HL-60/S4 treated with retinoic acid at 250 ng/mL for 4 days and 3 days (cell line): Measurements from ENCODE around the gene ART4.

Source experiments
- in situ Hi-C: fragments of 300-500 bp; cut with MboI; formaldehyde crosslinking; loops from 2 replicates; pipeline ENCODE4 v1.7.0; 2022; ENCODE audit warnings: low sequenced_read_pairs

The ART4 gene

GRCh38 chr12:14824012-14824634 lies 19.2 kb downstream of the ART4 start:
- in situ Hi-C loops, result no loop called here

- in situ Hi-C loops, result no loop called here
Observed at GRCh38 chr12:14814014-14814413, 29.3 kb downstream of the ART4 start, which contains the start of gene SMCO3. TSS of gene SMCO3 (minus strand) at chr12:14814182. CDS start at chr12:14806680, 7,502 bp downstream.

- in situ Hi-C loops, result no loop called here
Observed at GRCh38 chr12:14811486-14811885, 31.8 kb downstream of the ART4 start.

GRCh38 chr12:14810953-14811483 lies 32.3 kb downstream of the ART4 start:
- in situ Hi-C loops, result no loop called here

GRCh38 chr12:14810167-14810952 lies 33.0 kb downstream of the ART4 start:
- in situ Hi-C loops, result no loop called here

- in situ Hi-C loops, result no loop called here
Observed at GRCh38 chr12:14803830-14804160, 39.5 kb downstream of the ART4 start.

GRCh38 chr12:14803011-14803829 lies 40.1 kb downstream of the ART4 start, which contains the start of the genes C12orf60 and WBP11:
TSS of gene C12orf60 (plus strand) at chr12:14803670. CDS start at chr12:14822936, 19,266 bp downstream.
TSS of gene WBP11 (minus strand) at chr12:14803478. CDS start at chr12:14801383, 2,095 bp downstream.
- in situ Hi-C loops, result no loop called here

- in situ Hi-C loops, result no loop called here
Observed at GRCh38 chr12:14802721-14803010, 40.7 kb downstream of the ART4 start.

- in situ Hi-C loops, result no loop called here
Observed at GRCh38 chr12:14802247-14802646, 41.1 kb downstream of the ART4 start.

- in situ Hi-C loops, result no loop called here
Observed at GRCh38 chr12:14795028-14795448, 48.3 kb downstream of the ART4 start.

- in situ Hi-C loops, result no loop called here
Observed at GRCh38 chr12:14785568-14785967, 57.8 kb downstream of the ART4 start.

GRCh38 chr12:14784471-14784870 lies 58.9 kb downstream of the ART4 start:
- in situ Hi-C loops, result no loop called here

- in situ Hi-C loops, result no loop called here
Observed at GRCh38 chr12:14782756-14783155, 60.6 kb downstream of the ART4 start.

GRCh38 chr12:14781563-14781962 lies 61.8 kb downstream of the ART4 start:
- in situ Hi-C loops, result no loop called here

- in situ Hi-C loops, result no loop called here
Observed at GRCh38 chr12:14780859-14781258, 62.5 kb downstream of the ART4 start.

- in situ Hi-C loops, result no loop called here
Observed at GRCh38 chr12:14779834-14780233, 63.5 kb downstream of the ART4 start.

- in situ Hi-C loops, result no loop called here
Observed at GRCh38 chr12:14777271-14777670, 66.1 kb downstream of the ART4 start.

GRCh38 chr12:14776236-14776961 lies 66.9 kb downstream of the ART4 start:
- in situ Hi-C loops, result no loop called here

GRCh38 chr12:14775636-14775980 lies 67.7 kb downstream of the ART4 start:
- in situ Hi-C loops, result no loop called here
